PFSK-1 (cell line): ENCODE measurements around the gene RTEL1.

Source experiments
- FOXP2 ChIP-seq: optimal IDR thresholded peaks from 2 replicates; pipeline ENCODE3; 2011; ENCODE audit warnings: borderline replicate concordance, control low read depth, inconsistent platforms; ENCODE audit not compliant: insufficient read depth; ENCODE audit errors: extremely low read length, extremely low read depth
- POLR2AphosphoS5 ChIP-seq: IDR thresholded peaks from 2 replicates; pipeline ENCODE4 v1.6.1; 2012; ENCODE audit warnings: low read depth, mild to moderate bottlenecking, control low read depth, low read length, moderate library complexity
- REST ChIP-seq, 2 experiments: IDR thresholded peaks; 2 replicates each; pipeline versions ENCODE4 v1.6.1 to v1.8.0; 2011 to 2012; ENCODE audit warnings: low read depth in 2 of 2, low read length in 2 of 2, control low read depth in 1 of 2, inconsistent platforms in 1 of 2, mild to moderate bottlenecking in 1 of 2, moderate library complexity in 1 of 2; ENCODE audit not compliant: insufficient read depth in 1 of 2
- TAF1 ChIP-seq: IDR thresholded peaks from 2 replicates; pipeline ENCODE4 v1.6.1; 2012; ENCODE audit warnings: low read length, control low read depth, borderline replicate concordance; ENCODE audit not compliant: insufficient read depth

GRCh38 chr20:63692436-63693082 lies 34.4 kb downstream of the RTEL1 start:
- peak; percentile 35; the same call in 1 of the 2 replicates for TF ChIP-seq POLR2AphosphoS5
- TF ChIP-seq REST (IDR thresholded peaks at IDR 0.05; ENCODE audit: insufficient read depth in 1 of 2, low read depth in 2 of 2, low read length in 2 of 2) = no peak
- TF ChIP-seq TAF1 = no peak
- TF ChIP-seq FOXP2 = no peak
